Gastrocnemius medialis (tissue), 4 donors: ENCODE measurements around the gene CFAP298. TPM values are rescaled to one million over a fixed set of nuclear protein-coding genes. Genes with fewer than 3 reads are reported as not detected.

Experiments used
- ATAC-seq, 2 donors: fragments of 150-250 bp; one replicate each; pipeline ENCODE4 v1.9.1; 2016
- DNase-seq, 2 donors: peaks; one replicate each; pipeline ENCODE4 v3.0.0-alpha.2; 2019
- H3K27ac ChIP-seq, 4 donors: fragments of 200-600 bp; sonication (generic); 1 replicate in 1 of 4; 2 replicates in 3 of 4; pipeline ENCODE4 v1.5.1; 2016 to 2018; ENCODE audit warnings: mild to moderate bottlenecking in 2 of 4, moderate library complexity in 1 of 4
- H3K27me3 ChIP-seq, 3 donors: fragments of 200-600 bp; sonication (generic) in 2 of 3; 1 replicate in 1 of 3; 2 replicates in 2 of 3; pipeline versions ENCODE4 v1.5.1 to v1.6.0; 2016 to 2019; ENCODE audit warnings: mild to moderate bottlenecking in 1 of 3, moderate library complexity in 1 of 3
- H3K36me3 ChIP-seq, 2 donors: fragments of 200-600 bp; sonication (generic) in 1 of 2; one replicate each; pipeline ENCODE4 v1.5.1; 2017 to 2018
- H3K4me1 ChIP-seq, 2 donors: fragments of 200-600 bp; sonication (generic) in 1 of 2; one replicate each; pipeline ENCODE4 v1.5.1; 2016 to 2017; ENCODE audit warnings: mild to moderate bottlenecking in 2 of 2
- H3K4me3 ChIP-seq, 4 donors: fragments of 200-600 bp; sonication (generic) in 3 of 4; 1 replicate in 1 of 4; 2 replicates in 3 of 4; pipeline ENCODE4 v1.5.1; 2016 to 2019; ENCODE audit warnings: mild to moderate bottlenecking in 2 of 4
- H3K9me3 ChIP-seq, 3 donors: fragments of 200-600 bp; sonication (generic) in 2 of 3; 1 replicate in 1 of 3; 2 replicates in 2 of 3; pipeline ENCODE4 v1.5.1; 2016 to 2019
- POLR2A ChIP-seq, 2 donors: fragments of 450-650 bp; IDR thresholded peaks; one replicate each; pipeline ENCODE4 v1.6.1; 2017; ENCODE audit warnings: antibody characterized with exemption in 2 of 2, mild to moderate bottlenecking in 2 of 2, moderate library complexity in 2 of 2
- in situ Hi-C, 4 donors: fragments of 200-750 bp; cut with MboI; loops; one replicate each; pipeline versions ENCODE4 v1.15.0 to v1.8.0; 2017; ENCODE audit warnings: low sequenced_read_pairs in 4 of 4
- intact Hi-C: fragments of 100-400 bp; cut with DNase I; formaldehyde crosslinking; loops from one replicate; pipeline ENCODE4 v1.15.1; 2023; ENCODE audit warnings: low total_unique reads
- total RNA-seq, 4 donors: library from RNA; depleted of rRNA; stranded (reverse); fragments of >200 nt; gene quantifications; one replicate each; pipeline versions ENCODE4 v1.1.0 to v1.2.3, GENCODE V29; 2016
- TF ChIP-seq, protein P1 (sequence below), 5 experiments: fragments of 450-650 bp in 3 of 5; fragments of 200-600 bp in 2 of 5; sonication (generic) in 2 of 5; IDR thresholded peaks in 4 of 5; conservative IDR thresholded peaks in 1 of 5; 1 replicate in 4 of 5; 2 replicates in 1 of 5; pipeline ENCODE4 v1.5.1; 2016 to 2019; ENCODE audit warnings: antibody characterized with exemption in 5 of 5, mild to moderate bottlenecking in 3 of 5, moderate library complexity in 3 of 5

Gene CFAP298
- total RNA-seq, 4 donors from 2014 or later, result 21.4 to 45.6 (median 38.2) TPM

DNA sequence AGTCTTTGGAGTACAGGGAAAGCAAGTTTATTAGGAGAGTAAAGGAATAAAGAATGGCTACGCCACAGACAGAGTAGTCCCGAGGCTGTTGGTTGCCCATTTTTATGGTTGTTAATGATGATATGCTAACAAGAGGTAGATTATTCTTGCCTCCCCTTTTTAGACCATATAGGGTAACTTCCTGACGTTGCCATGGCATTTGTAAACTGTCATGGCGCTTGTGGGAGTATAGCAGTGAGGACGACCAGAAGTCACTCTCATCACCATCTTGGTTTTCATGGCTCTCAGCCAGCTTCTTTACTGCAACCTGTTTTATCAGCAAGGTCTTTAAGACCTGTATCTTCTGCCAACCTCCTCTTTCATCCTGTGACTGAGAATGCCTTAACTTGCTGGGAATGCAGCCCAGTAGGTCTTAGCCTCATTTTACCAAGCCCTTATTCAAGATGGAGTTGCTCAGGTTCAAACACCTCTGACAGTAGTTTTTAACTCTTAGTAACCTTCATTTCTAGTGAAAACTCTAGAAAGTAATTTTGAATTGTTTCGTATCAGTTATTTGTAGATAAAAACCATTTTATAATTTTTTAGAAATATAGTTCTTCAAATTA is 53.1 kb downstream of the CFAP298 start:
- DNase-seq (no peak), ATAC-seq (no peak)
- Histone ChIP-seq H3K4me1 (no peaks in the 10 kb centered on the region), H3K9me3 (no peaks in the 10 kb centered on the region), H3K4me3 (no peak overlapping the region), H3K27ac (no peak overlapping the region), H3K27me3 (no peaks in the 10 kb centered on the region), H3K36me3 (no peaks in the 10 kb centered on the region)
- in situ Hi-C loops, result no loop called here
- intact Hi-C loops, result no loop called here
- TF ChIP-seq, protein P1, sequence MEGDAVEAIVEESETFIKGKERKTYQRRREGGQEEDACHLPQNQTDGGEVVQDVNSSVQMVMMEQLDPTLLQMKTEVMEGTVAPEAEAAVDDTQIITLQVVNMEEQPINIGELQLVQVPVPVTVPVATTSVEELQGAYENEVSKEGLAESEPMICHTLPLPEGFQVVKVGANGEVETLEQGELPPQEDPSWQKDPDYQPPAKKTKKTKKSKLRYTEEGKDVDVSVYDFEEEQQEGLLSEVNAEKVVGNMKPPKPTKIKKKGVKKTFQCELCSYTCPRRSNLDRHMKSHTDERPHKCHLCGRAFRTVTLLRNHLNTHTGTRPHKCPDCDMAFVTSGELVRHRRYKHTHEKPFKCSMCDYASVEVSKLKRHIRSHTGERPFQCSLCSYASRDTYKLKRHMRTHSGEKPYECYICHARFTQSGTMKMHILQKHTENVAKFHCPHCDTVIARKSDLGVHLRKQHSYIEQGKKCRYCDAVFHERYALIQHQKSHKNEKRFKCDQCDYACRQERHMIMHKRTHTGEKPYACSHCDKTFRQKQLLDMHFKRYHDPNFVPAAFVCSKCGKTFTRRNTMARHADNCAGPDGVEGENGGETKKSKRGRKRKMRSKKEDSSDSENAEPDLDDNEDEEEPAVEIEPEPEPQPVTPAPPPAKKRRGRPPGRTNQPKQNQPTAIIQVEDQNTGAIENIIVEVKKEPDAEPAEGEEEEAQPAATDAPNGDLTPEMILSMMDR (IDR thresholded peaks at IDR 0.05 in 4 of 5, conservative IDR thresholded peaks at IDR 0.05 in 1 of 5), result no peak
- no peak for TF ChIP-seq POLR2A (IDR thresholded peaks at IDR 0.05)

- Histone ChIP-seq H3K9me3 (no peaks in the 10 kb centered on the region), H3K27ac (no peak overlapping the region), H3K4me1 (no peaks in the 10 kb centered on the region), H3K4me3 (no peak overlapping the region), H3K27me3 (no peaks in the 10 kb centered on the region), H3K36me3 (no peaks in the 10 kb centered on the region)
- in situ Hi-C loops, result no loop called here
- intact Hi-C loops, result no loop called here
- ATAC-seq (no peak), DNase-seq (no peak)
- TF ChIP-seq POLR2A (IDR thresholded peaks at IDR 0.05), result no peak
- TF ChIP-seq, protein P1 (IDR thresholded peaks at IDR 0.05 in 4 of 5, conservative IDR thresholded peaks at IDR 0.05 in 1 of 5), result no peak
Measured at GRCh38 chr21:32558106-32558505, 54.1 kb downstream of the CFAP298 start.

GRCh38 chr21:32554832-32555638 is 57.1 kb downstream of the CFAP298 start:
- Histone ChIP-seq H3K4me3 (no peak overlapping the region), H3K27me3 (no peaks in the 10 kb centered on the region), H3K36me3 (no peaks in the 10 kb centered on the region), H3K9me3 (no peaks in the 10 kb centered on the region), H3K27ac (no peak overlapping the region), H3K4me1 (no peaks in the 10 kb centered on the region)
- intact Hi-C loops (no loop called here), in situ Hi-C loops (no loop called here)
- DNase-seq (no peak), ATAC-seq (no peak)
- TF ChIP-seq POLR2A (IDR thresholded peaks at IDR 0.05), result no peak
- TF ChIP-seq, protein P1 (IDR thresholded peaks at IDR 0.05 in 4 of 5, conservative IDR thresholded peaks at IDR 0.05 in 1 of 5), result no peak

GRCh38 chr21:32549886-32550285 is 62.3 kb downstream of the CFAP298 start:
- no peaks in the 10 kb centered on the region for H3K27me3 ChIP-seq
- DNase-seq, result no peak
- H3K4me1 ChIP-seq, result no peaks in the 10 kb centered on the region
- ATAC-seq, result no peak
- no peak overlapping the region for H3K27ac ChIP-seq
- H3K4me3 ChIP-seq, result no peak overlapping the region
- no peaks in the 10 kb centered on the region for H3K9me3 ChIP-seq
- TF ChIP-seq, protein P1 (IDR thresholded peaks at IDR 0.05 in 4 of 5, conservative IDR thresholded peaks at IDR 0.05 in 1 of 5), result no peak
- TF ChIP-seq POLR2A (IDR thresholded peaks at IDR 0.05), result no peak
- intact Hi-C loops (no loop called here), in situ Hi-C loops (no loop called here)
- no peaks in the 10 kb centered on the region for H3K36me3 ChIP-seq
